ES-I3 (cell line): ENCODE data around the gene VAV3.
"Not testable (repeated sequence)": the region's sequence is repeated elsewhere in the genome, so short reads cannot be mapped to it uniquely, and the experiment has no call there.

Experiments used
- H3K36me3 ChIP-seq: 2 replicates; pipeline ENCODE4 v1.6.1; 2013; ENCODE audit warnings: mild to moderate bottlenecking, low read length, control low read depth, moderate library complexity; ENCODE audit not compliant: insufficient read depth
- H3K4me1 ChIP-seq: 2 replicates; pipeline ENCODE4 v1.6.1; 2013; ENCODE audit warnings: mild to moderate bottlenecking, control low read depth, low read length; ENCODE audit not compliant: insufficient read depth
- H3K9ac ChIP-seq: 2 replicates; pipeline ENCODE4 v1.6.1; 2013; ENCODE audit warnings: low read depth, mild to moderate bottlenecking, low read length, moderate library complexity
- H3K9me3 ChIP-seq: 2 replicates; pipeline ENCODE4 v1.6.1; 2013; ENCODE audit warnings: mild to moderate bottlenecking, low read length, moderate library complexity; ENCODE audit not compliant: control insufficient read depth, insufficient read depth

Gene VAV3

DNA sequence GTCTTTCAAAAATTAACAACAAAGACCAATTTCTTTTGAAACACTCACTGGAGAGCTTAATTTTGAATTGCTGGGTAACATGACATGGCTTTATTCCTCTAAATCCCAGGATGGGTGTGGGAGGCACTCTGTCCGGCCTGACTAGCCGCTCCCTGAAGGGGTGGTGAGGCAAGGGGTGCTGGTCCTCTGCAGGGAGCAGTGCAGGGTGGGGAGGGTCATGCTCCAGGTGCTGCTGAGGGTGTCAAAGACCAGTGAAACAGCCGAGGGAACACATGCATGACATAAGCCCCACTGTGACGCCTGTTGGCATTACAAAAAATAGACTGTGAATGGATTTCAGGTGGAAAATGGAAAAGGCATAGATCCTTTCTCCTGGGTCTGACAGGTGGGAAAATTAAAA, 223.7 kb downstream of the VAV3 start:
- H3K4me1 ChIP-seq, result peaks cover 5% of the 10 kb centered on the region; the same call in 1 of the 2 replicates
- no peaks in the 10 kb centered on the region for H3K36me3 ChIP-seq

DNA sequence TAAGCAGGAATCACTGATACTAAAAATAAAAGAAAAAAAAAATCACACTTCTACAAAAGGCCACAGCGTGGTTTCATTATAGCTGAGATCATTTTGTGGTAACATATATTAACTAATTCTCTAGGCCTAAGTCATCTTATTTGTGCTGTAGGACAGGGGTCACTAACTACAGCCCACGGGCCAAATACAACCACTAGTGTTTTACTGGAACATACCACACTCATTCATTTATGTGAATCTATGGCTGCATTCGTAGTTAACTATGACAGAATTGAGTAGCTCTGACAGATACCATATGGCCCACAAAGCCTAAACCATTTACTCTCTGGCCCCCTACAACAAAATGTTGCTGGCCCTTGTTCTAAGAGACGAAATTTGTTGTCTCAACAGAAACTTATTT, 224.4 kb downstream of the VAV3 start:
- H3K36me3 ChIP-seq, result no peaks in the 10 kb centered on the region
- H3K9ac ChIP-seq, result no peak overlapping the region
- no peaks in the 10 kb centered on the region for H3K9me3 ChIP-seq
- H3K4me1 ChIP-seq, result peaks cover 5% of the 10 kb centered on the region; the same call in 1 of the 2 replicates

More for the DNA sequence above, 223.7 kb downstream of the VAV3 start:
- no peaks in the 10 kb centered on the region for H3K9me3 ChIP-seq
- no peak overlapping the region for H3K9ac ChIP-seq

DNA sequence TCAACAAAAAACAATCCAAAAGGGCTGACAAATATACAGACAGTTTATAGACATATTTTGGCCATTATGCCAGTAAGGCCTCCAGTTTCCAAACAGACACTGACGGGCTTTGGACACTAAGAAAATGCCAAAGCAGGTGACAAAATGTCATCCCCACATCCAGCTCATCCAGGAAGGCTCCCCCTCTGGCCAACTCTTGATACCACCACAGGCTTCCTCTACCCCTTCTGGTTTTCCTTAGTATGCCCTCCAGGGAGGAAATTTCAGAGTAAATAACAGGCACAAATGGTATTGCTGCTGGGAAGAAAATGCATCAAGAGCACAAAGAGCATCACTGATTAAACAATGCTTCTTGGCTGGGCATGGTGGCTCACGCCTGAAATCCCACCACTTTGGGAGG, 225.3 kb downstream of the VAV3 start:
- H3K9ac ChIP-seq, result no peak overlapping the region
- H3K9me3 ChIP-seq, result no peaks in the 10 kb centered on the region
- H3K36me3 ChIP-seq, result no peaks in the 10 kb centered on the region
- peaks cover 5% of the 10 kb centered on the region; the same call in 1 of the 2 replicates for H3K4me1 ChIP-seq

DNA sequence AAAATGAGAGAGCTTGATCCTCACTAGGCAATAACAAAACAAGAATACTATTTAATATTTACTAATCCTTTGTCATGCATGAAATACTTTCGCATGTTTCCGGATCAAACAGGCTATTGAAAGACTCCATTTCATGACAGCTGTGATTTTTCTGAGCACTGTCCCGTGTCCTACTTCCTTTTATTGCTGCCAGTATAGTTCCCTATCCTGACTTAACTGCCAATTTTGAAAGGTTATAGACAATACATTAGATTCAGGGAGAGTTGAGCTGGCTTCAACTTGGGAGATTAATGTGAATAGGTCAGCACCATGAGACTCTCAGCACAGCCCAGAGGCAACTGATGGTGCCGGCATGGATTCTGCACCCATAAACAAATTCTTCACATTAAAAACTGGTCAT, 225.8 kb downstream of the VAV3 start:
- no peak overlapping the region for H3K9ac ChIP-seq
- H3K36me3 ChIP-seq, result no peaks in the 10 kb centered on the region
- H3K4me1 ChIP-seq, result peaks cover 5% of the 10 kb centered on the region; the same call in 1 of the 2 replicates
- no peaks in the 10 kb centered on the region for H3K9me3 ChIP-seq

DNA sequence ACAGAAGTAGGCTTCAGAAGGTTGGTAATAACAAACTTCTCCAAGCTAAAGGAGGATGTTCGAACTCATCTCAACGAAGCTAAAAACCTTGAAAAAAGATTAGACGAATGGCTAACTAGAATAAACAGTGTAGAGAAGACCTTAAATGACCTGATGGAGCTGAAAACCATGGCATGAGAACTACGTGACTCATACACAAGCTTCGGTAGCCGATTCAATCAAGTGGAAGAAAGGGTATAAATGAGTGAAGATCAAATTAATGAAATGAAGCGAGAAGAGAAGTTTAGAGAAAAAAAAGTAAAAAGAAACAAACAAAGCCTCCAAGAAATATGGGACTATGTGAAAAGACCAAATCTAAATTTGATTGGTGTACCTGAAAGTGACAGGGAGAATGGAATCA, 231.6 kb downstream of the VAV3 start:
- H3K9ac ChIP-seq, H3K36me3 ChIP-seq, H3K9me3 ChIP-seq, H3K4me1 ChIP-seq: not testable (repeated sequence)

DNA sequence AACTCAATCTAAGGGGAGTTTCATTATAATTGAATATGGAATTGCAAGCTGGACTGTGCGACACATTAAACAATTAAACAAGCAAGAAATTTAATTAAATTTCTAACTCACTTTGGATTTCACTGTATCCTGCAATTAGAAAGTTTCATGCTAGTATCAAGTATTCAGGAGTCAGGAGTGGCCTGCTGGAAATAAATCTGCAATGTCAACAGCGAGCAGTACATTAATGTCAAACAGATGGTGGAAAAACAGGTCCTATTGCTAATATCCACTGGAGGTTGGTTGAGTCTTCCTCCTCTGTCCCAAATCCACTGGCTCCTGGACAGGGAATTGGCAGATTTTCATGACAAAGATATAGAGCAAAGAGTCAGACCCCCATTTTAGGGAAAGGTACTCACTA, 237.1 kb downstream of the VAV3 start:
- Histone ChIP-seq H3K9ac (no peak overlapping the region), H3K36me3 (no peaks in the 10 kb centered on the region), H3K4me1 (no peaks in the 10 kb centered on the region), H3K9me3 (no peaks in the 10 kb centered on the region)

DNA sequence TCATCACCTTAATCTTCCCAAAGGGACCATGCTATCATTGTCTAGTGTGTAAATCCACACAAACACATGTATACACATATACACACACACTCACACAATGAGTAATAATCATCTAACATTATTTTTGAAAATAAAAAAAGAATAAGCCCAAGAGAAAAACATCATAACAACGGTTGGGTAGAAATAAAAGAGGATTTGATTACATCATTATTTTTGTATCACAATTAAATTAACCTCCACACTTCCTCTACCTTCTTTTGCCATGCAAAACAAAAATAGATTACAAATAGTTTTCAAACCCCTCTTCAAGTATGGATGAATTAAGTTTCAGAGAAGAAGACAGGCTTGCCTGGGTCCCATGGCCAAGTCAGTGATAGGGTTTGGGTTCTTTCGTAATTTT, 238.1 kb downstream of the VAV3 start:
- no peak overlapping the region for H3K9ac ChIP-seq
- no peaks in the 10 kb centered on the region for H3K36me3 ChIP-seq
- H3K9me3 ChIP-seq, result no peaks in the 10 kb centered on the region
- H3K4me1 ChIP-seq, result no peaks in the 10 kb centered on the region

DNA sequence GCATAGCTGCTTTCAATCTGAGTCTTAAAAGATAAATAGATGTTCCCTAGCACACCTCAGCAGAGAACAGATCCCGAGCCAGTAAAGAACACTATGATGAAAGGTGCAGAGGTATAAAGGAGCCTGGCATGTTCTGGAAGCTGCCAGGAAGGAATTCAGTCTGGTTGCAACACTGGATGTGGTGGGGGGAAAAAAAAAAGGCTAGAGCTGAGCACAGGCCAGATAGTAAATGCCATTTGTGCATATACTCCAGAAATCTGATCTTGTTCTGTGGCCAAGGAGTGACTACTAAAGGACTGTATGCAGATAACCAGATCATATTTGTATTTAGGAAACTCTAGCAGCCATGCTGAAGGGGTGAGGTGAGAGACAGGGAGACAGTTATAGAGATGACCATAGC, 240.3 kb downstream of the VAV3 start:
- no peak overlapping the region for H3K9ac ChIP-seq
- no peaks in the 10 kb centered on the region for H3K9me3 ChIP-seq
- no peaks in the 10 kb centered on the region for H3K36me3 ChIP-seq
- H3K4me1 ChIP-seq, result no peaks in the 10 kb centered on the region

DNA sequence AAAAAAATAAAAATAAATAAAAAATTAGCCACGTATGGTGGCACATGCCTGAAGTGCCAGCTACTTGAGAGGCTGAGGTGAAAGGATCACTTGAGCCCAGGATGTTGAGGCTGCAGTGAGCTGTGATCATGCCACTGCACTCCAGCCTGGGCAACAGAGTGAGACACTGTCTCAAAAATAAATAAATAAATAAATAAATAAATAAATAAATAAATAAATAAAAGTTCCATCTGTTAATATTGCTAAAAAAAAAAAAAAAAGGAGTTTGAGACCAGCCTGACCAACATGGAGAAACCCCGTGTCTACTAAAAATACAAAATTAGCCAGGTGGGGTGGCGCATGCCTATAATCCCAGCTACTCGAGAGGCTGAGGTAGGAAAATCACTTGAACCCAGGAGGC, 244.8 kb downstream of the VAV3 start:
- not testable (repeated sequence) for H3K9ac ChIP-seq, H3K9me3 ChIP-seq, H3K4me1 ChIP-seq, H3K36me3 ChIP-seq

DNA sequence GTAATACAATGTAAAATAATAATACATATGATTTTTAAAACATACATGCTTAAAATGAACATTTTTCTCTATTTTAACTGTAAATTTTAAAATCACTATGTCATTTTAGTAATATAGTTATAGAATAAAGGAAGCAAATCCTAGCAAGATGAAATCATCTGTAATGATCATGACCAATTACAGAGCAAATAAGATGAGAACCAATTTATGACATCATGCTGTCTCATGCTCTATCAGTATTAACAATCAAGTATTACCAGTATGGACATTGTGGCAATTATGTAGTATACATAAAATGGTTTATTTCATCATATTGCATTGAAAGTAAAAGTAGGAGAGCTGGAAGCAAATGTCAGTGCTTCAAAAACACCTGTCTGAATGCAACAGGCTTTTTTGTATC, 255.0 kb downstream of the VAV3 start:
- Histone ChIP-seq H3K9ac (no peak overlapping the region), H3K4me1 (no peaks in the 10 kb centered on the region), H3K36me3 (no peaks in the 10 kb centered on the region), H3K9me3 (no peaks in the 10 kb centered on the region)

DNA sequence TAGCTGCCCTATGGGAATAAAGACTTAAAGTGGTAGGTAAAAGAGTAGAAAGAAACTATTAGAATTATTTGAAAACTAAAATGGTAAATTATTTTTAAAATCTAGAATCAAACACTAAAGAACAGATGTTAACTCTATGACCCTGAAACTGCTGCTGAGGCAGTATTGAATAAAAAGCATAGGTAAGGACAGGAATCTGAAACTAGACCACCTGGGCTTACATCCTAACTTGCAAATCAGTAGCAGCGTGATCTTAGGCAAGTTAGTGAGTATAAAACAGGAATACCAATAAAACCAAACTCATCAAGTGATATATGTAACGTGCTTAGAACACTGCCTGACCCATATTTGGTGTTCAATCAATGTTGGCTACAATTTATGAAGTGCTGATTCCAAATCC, 257.9 kb downstream of the VAV3 start:
- no peaks in the 10 kb centered on the region for H3K36me3 ChIP-seq
- no peaks in the 10 kb centered on the region for H3K4me1 ChIP-seq
- H3K9ac ChIP-seq, result no peak overlapping the region
- H3K9me3 ChIP-seq, result no peaks in the 10 kb centered on the region

DNA sequence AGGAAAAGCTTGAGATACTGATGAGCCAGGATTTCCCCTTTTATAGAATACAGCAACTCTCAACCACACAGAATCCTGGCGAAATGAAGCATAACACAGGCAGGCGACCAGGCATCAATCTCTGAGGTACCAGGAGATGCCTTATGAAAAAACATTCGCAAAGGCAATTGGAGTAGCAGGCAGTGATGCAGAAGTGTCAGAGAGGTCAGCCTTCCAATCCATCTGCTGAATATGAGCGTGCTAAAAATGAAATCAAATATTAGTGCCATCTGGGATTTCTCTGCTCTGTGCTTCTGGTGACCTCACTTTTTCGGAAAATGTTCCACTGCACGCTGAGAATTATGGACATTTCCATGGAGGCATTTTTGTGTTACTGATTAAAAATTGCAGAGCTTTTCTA, 258.8 kb downstream of the VAV3 start:
- no peaks in the 10 kb centered on the region for H3K9me3 ChIP-seq
- no peaks in the 10 kb centered on the region for H3K36me3 ChIP-seq
- H3K4me1 ChIP-seq, result no peaks in the 10 kb centered on the region
- no peak overlapping the region for H3K9ac ChIP-seq

DNA sequence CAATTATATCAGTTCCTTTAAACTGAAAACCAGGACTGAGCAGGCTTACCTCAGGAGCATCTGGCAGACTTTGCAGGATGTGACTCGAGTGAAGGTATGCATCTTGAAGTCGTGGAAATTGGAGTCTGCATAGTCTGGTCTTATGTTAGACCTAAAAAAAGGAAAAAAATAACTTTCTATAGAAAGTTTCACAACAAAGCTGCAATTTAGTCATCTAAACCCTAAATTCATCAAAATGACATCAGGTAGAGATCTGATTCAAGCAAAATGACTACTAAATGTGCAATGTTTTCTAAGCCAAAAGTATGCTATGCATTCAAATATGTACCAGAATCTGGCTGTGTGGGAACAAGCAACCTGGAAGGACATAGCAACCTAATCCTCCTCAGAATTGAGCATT, 260.1 kb downstream of the VAV3 start:
- Histone ChIP-seq H3K4me1 (no peaks in the 10 kb centered on the region), H3K9ac (no peak overlapping the region), H3K36me3 (no peaks in the 10 kb centered on the region), H3K9me3 (no peaks in the 10 kb centered on the region)

DNA sequence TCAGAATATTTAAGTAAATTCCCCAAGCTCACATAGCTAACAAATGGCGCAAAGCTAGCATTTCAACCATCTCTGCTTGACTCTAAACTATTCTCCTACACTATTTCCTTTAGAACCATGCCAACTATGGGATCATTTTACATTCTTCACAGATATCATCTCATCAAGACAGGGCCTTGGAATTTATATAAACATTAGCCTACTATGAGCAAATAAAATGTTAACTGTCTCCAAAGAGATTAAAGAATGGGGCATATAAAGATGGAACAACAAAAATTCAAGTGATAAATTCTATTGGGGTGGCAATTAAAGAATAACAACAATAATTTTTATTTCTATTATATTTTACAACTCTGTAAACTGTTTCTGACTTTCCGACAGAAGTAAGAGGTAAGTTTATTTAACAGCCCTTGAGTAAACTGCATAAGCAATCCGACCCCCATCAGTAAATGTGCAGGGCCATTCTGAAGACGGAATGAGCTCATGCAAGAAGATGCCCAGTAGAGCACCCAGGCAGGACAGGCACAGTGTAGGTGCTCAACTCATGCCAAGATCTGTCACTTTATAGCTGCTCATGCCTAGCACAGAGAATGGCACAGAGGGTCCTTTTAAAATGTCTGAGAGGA, 261.9 kb downstream of the VAV3 start:
- no peaks in the 10 kb centered on the region for H3K36me3 ChIP-seq
- H3K9ac ChIP-seq, result no peak overlapping the region
- no peaks in the 10 kb centered on the region for H3K4me1 ChIP-seq
- no peaks in the 10 kb centered on the region for H3K9me3 ChIP-seq

DNA sequence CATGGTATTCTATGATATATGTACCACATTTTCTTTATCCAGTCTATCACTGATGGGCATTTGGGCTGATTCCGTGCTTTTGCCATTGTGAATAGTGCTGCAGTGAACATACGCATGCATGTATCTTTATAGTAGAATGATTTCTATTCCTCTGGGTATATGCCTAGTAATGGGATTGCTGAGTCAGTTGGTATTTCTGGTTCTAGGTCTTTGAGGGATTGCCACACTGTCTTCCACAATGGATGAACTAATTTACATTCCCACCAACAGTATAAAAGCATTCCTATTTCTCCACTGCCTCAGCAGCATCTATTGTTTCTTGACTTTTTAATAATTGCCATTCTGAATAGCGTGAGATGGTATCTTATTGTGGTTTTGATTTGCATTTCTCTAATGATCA, 264.3 kb downstream of the VAV3 start:
- not testable (repeated sequence) for H3K9ac ChIP-seq, H3K36me3 ChIP-seq, H3K4me1 ChIP-seq, H3K9me3 ChIP-seq

DNA sequence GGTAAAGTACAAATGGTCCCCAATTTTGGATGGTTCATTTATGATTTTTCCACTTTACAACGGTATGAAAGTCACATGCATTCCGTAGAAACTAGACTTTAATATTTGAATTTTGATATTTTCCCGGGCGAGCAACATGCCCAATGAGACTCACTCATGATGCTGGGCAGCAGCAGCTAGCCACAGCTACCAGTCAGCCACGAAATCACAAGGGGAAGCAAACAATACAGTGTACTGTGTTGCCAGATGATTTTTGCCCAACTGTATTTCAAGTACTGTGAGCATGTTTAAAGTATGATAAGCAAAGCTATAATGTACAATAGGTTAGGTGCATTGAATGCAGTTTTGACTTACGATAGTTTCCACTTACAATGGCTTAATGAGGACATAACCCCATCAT, 266.8 kb downstream of the VAV3 start:
- Histone ChIP-seq H3K9me3 (no peaks in the 10 kb centered on the region), H3K4me1 (no peaks in the 10 kb centered on the region), H3K9ac (no peak overlapping the region), H3K36me3 (no peaks in the 10 kb centered on the region)
